DOHH2 (cell line): Measurements from ENCODE around the gene RP9.

ENCODE experiments used
- EZH2phosphoT487 ChIP-seq: fragments of 200-600 bp; sonication (generic); IDR thresholded peaks from 2 replicates; pipeline ENCODE4 v1.6.1; 2017; ENCODE audit warnings: borderline replicate concordance, mild to moderate bottlenecking, antibody characterized with exemption, low read length, moderate library complexity, mixed read lengths
- TF ChIP-seq, protein P1 (sequence below): fragments of 200-600 bp; sonication (generic); IDR thresholded peaks from one replicate; pipeline ENCODE4 v1.5.1; 2014; ENCODE audit warnings: antibody characterized with exemption, mild to moderate bottlenecking, low read depth, low read length; ENCODE audit not compliant: poor library complexity, severe bottlenecking

DNA sequence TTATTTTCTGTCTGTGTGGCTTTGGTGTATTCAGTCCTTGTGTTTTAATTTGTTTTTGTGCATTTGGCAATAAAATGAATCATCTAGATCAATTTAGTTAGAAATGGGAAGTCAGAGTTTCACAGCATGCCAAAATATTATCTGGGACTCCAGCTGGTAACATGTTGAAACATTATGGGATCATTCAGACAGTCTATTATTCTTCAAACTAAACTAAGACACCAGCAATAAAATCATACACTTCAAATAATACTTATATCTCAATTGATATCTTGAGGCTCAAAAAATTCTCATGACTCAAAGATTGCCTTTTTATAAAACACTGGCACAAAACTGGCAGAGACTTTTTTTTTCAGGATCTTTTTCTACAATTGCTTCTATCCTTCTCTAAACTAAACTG, 5.8 kb upstream of the RP9 start:
- TF ChIP-seq EZH2phosphoT487 = no peak
- TF ChIP-seq, protein P1, sequence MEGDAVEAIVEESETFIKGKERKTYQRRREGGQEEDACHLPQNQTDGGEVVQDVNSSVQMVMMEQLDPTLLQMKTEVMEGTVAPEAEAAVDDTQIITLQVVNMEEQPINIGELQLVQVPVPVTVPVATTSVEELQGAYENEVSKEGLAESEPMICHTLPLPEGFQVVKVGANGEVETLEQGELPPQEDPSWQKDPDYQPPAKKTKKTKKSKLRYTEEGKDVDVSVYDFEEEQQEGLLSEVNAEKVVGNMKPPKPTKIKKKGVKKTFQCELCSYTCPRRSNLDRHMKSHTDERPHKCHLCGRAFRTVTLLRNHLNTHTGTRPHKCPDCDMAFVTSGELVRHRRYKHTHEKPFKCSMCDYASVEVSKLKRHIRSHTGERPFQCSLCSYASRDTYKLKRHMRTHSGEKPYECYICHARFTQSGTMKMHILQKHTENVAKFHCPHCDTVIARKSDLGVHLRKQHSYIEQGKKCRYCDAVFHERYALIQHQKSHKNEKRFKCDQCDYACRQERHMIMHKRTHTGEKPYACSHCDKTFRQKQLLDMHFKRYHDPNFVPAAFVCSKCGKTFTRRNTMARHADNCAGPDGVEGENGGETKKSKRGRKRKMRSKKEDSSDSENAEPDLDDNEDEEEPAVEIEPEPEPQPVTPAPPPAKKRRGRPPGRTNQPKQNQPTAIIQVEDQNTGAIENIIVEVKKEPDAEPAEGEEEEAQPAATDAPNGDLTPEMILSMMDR = no peak
